Measurements from ENCODE around the gene GPR152.

GRCh38 chr11:67469508-67469811, 16.9 kb upstream of the GPR152 start:
- no peak for TF ChIP-seq EZH2 (IDR thresholded peaks at IDR 0.05; ENCODE audit: borderline replicate concordance, low read length)
- TF ChIP-seq CTCF (conservative IDR thresholded peaks at IDR 0.05 in 1 of 2, IDR thresholded peaks at IDR 0.05 in 1 of 2; ENCODE audit: extremely low read depth in 1 of 2, insufficient read depth in 1 of 2, low read depth in 1 of 2, low read length in 2 of 2): no peak
